Measurements from ENCODE around the gene STK17A. TPM values are rescaled to one million over a fixed set of nuclear protein-coding genes. Genes with fewer than 3 reads are reported as not detected.

Gene STK17A
- polyA plus RNA-seq, 1 donor, result 18.5 TPM

DNA sequence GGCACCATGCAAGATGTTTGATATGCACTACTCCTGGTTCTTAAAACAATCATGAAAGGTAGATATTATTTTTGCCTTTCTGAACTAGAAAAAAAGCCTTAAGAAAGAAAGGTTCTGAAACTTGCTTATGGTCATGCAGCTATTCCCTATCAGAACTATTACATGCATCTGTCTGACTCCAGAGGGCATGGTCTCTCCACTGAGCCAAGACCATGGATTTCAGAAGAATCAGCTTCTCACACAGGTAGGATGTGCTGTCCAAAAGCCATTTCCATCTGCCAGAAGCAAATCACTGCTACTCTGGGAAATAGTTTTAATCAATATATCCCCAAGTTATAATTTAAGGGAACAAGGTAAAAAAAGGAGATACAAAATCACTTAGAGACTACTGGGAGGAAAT, 69.5 kb downstream of the STK17A start:
- Histone ChIP-seq H3K27me3 (ENCODE audit: control insufficient read depth, insufficient read depth, low read length) (no peaks in the 10 kb centered on the region), H3K27ac (ENCODE audit: low read length) (no peak overlapping the region), H3K4me3 (ENCODE audit: low read length) (no peak overlapping the region), H3K9me3 (ENCODE audit: control insufficient read depth, low read depth, low read length) (no peaks in the 10 kb centered on the region), H3K4me1 (ENCODE audit: control insufficient read depth, insufficient read depth, low read length) (peaks cover 4% of the 10 kb centered on the region), H3K36me3 (ENCODE audit: control insufficient read depth, insufficient read depth, low read length) (peaks cover 17% of the 10 kb centered on the region)
- DNase-seq, result no peak

GRCh38 chr7:43653466-43653865, 70.6 kb downstream of the STK17A start:
- peaks cover 11% of the 10 kb centered on the region for H3K36me3 ChIP-seq (ENCODE audit: control insufficient read depth, insufficient read depth, low read length)
- no peak overlapping the region for H3K4me3 ChIP-seq (ENCODE audit: low read length)
- H3K4me1 ChIP-seq (ENCODE audit: control insufficient read depth, insufficient read depth, low read length), result no peaks in the 10 kb centered on the region
- DNase-seq, result no peak
- WGBS (ENCODE audit: insufficient coverage, low lambda C conversion rate), result 100% methylated on average over 1 of the region's 4 CpGs
- H3K9me3 ChIP-seq (ENCODE audit: control insufficient read depth, low read depth, low read length), result no peaks in the 10 kb centered on the region
- no peaks in the 10 kb centered on the region for H3K27me3 ChIP-seq (ENCODE audit: control insufficient read depth, insufficient read depth, low read length)
- no peak overlapping the region for H3K27ac ChIP-seq (ENCODE audit: low read length)

- WGBS (ENCODE audit: insufficient coverage, low lambda C conversion rate), result 100% methylated on average over 2 of the region's 4 CpGs
- Histone ChIP-seq H3K36me3 (ENCODE audit: control insufficient read depth, insufficient read depth, low read length) (peaks cover 11% of the 10 kb centered on the region), H3K27me3 (ENCODE audit: control insufficient read depth, insufficient read depth, low read length) (no peaks in the 10 kb centered on the region), H3K4me1 (ENCODE audit: control insufficient read depth, insufficient read depth, low read length) (no peaks in the 10 kb centered on the region), H3K9me3 (ENCODE audit: control insufficient read depth, low read depth, low read length) (no peaks in the 10 kb centered on the region), H3K27ac (ENCODE audit: low read length) (no peak overlapping the region), H3K4me3 (ENCODE audit: low read length) (no peak overlapping the region)
- no peak for DNase-seq
Measured at GRCh38 chr7:43653891-43654504, 71.1 kb downstream of the STK17A start.

DNA sequence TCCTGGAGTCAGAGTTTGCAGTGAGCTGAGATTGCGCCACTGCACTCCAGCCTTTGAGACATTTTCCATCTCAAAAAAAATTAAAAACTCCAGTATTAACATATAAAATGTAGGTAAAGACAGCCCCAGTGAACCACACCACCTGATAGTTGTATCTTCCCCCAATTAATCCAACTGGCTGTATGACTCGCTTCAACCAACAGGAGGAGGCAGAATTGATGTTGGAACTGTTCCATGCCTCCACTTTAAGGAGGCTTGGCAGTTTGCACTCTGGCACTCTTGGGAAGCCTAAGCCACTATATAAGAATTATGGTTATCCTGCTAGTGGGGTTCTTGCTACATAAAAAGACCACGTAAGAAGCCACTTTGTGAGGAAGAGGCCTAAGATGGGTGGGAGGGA, 72.7 kb downstream of the STK17A start:
- H3K4me3 ChIP-seq (ENCODE audit: low read length), result no peak overlapping the region
- H3K27me3 ChIP-seq (ENCODE audit: control insufficient read depth, insufficient read depth, low read length), result no peaks in the 10 kb centered on the region
- no peak for DNase-seq
- H3K27ac ChIP-seq (ENCODE audit: low read length), result no peak overlapping the region
- H3K36me3 ChIP-seq (ENCODE audit: control insufficient read depth, insufficient read depth, low read length), result peaks cover 6% of the 10 kb centered on the region
- no peaks in the 10 kb centered on the region for H3K9me3 ChIP-seq (ENCODE audit: control insufficient read depth, low read depth, low read length)
- WGBS (ENCODE audit: insufficient coverage, low lambda C conversion rate), result no CpG with 5 or more reads among the region's 3 CpGs
- no peaks in the 10 kb centered on the region for H3K4me1 ChIP-seq (ENCODE audit: control insufficient read depth, insufficient read depth, low read length)

DNA sequence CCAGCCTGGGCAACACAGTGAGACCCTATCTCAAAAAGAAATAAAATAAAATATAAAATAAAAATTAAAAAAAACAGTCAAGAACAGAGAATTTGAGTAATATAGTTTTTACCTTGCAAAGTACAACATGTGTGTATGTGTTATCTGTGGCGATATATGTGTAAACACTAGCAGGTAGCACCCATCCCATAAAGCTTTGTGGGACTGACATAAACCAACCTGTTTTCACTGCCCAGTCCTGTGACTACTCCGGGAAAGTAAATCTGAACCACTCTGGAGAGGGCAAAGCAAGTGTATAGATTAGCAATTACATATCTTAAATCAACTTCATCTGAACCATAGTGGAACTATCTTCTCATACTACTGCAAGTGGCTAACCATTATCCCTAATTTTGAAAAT, 74.1 kb downstream of the STK17A start:
- Histone ChIP-seq H3K27ac (ENCODE audit: low read length) (no peak overlapping the region), H3K4me3 (ENCODE audit: low read length) (no peak overlapping the region), H3K4me1 (ENCODE audit: control insufficient read depth, insufficient read depth, low read length) (no peaks in the 10 kb centered on the region), H3K27me3 (ENCODE audit: control insufficient read depth, insufficient read depth, low read length) (no peaks in the 10 kb centered on the region), H3K9me3 (ENCODE audit: control insufficient read depth, low read depth, low read length) (no peaks in the 10 kb centered on the region), H3K36me3 (ENCODE audit: control insufficient read depth, insufficient read depth, low read length) (peaks cover 4% of the 10 kb centered on the region)
- no CpG with 5 or more reads among the region's 2 CpGs for WGBS (ENCODE audit: insufficient coverage, low lambda C conversion rate)
- DNase-seq, result no peak

- H3K36me3 ChIP-seq (ENCODE audit: control insufficient read depth, insufficient read depth, low read length), result peaks cover 4% of the 10 kb centered on the region
- no peak for DNase-seq
- no peaks in the 10 kb centered on the region for H3K27me3 ChIP-seq (ENCODE audit: control insufficient read depth, insufficient read depth, low read length)
- no peak overlapping the region for H3K4me3 ChIP-seq (ENCODE audit: low read length)
- H3K4me1 ChIP-seq (ENCODE audit: control insufficient read depth, insufficient read depth, low read length), result no peaks in the 10 kb centered on the region
- H3K27ac ChIP-seq (ENCODE audit: low read length), result no peak overlapping the region
- no peaks in the 10 kb centered on the region for H3K9me3 ChIP-seq (ENCODE audit: control insufficient read depth, low read depth, low read length)
- 100% methylated on average over 2 of the region's 7 CpGs for WGBS (ENCODE audit: insufficient coverage, low lambda C conversion rate)
Measured at GRCh38 chr7:43658718-43659548, 76.0 kb downstream of the STK17A start.

- Histone ChIP-seq H3K36me3 (ENCODE audit: control insufficient read depth, insufficient read depth, low read length) (peaks cover 4% of the 10 kb centered on the region), H3K27ac (ENCODE audit: low read length) (no peak overlapping the region), H3K27me3 (ENCODE audit: control insufficient read depth, insufficient read depth, low read length) (no peaks in the 10 kb centered on the region), H3K4me3 (ENCODE audit: low read length) (no peak overlapping the region), H3K9me3 (ENCODE audit: control insufficient read depth, low read depth, low read length) (no peaks in the 10 kb centered on the region), H3K4me1 (ENCODE audit: control insufficient read depth, insufficient read depth, low read length) (no peaks in the 10 kb centered on the region)
- no peak for DNase-seq
Measured at GRCh38 chr7:43659549-43659896, 76.6 kb downstream of the STK17A start.

GRCh38 chr7:43660141-43660540, 77.2 kb downstream of the STK17A start:
- Histone ChIP-seq H3K4me3 (ENCODE audit: low read length) (no peak overlapping the region), H3K27ac (ENCODE audit: low read length) (no peak overlapping the region), H3K9me3 (ENCODE audit: control insufficient read depth, low read depth, low read length) (no peaks in the 10 kb centered on the region), H3K27me3 (ENCODE audit: control insufficient read depth, insufficient read depth, low read length) (no peaks in the 10 kb centered on the region), H3K4me1 (ENCODE audit: control insufficient read depth, insufficient read depth, low read length) (no peaks in the 10 kb centered on the region), H3K36me3 (ENCODE audit: control insufficient read depth, insufficient read depth, low read length) (peaks cover 4% of the 10 kb centered on the region)
- no CpG with 5 or more reads among the region's 2 CpGs for WGBS (ENCODE audit: insufficient coverage, low lambda C conversion rate)
- no peak for DNase-seq

DNA sequence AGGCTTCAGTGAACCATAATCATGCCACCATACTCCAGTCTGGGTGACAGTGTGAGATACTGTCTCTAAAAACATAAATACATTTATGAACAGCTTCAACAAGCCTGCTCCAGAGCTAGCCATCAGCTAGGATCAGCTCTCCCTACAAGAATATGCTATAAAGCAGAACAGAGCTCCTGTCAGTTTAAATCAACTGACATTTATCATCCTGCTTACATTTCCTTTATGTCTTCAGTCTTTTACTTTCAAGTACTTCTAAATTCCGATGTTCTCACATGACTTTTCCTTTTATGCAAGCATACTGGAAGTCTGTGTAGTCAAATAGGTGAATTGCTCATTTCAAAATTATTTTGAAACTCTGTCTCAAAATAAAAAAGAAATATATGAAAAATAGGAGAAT, 81.8 kb downstream of the STK17A start:
- Histone ChIP-seq H3K36me3 (ENCODE audit: control insufficient read depth, insufficient read depth, low read length) (no peaks in the 10 kb centered on the region), H3K4me1 (ENCODE audit: control insufficient read depth, insufficient read depth, low read length) (no peaks in the 10 kb centered on the region), H3K27ac (ENCODE audit: low read length) (no peak overlapping the region), H3K4me3 (ENCODE audit: low read length) (no peak overlapping the region), H3K9me3 (ENCODE audit: control insufficient read depth, low read depth, low read length) (no peaks in the 10 kb centered on the region), H3K27me3 (ENCODE audit: control insufficient read depth, insufficient read depth, low read length) (no peaks in the 10 kb centered on the region)
- WGBS (ENCODE audit: insufficient coverage, low lambda C conversion rate), result 78% methylated on average over 1 of the region's 1 CpG
- DNase-seq, result no peak

- Histone ChIP-seq H3K36me3 (ENCODE audit: control insufficient read depth, insufficient read depth, low read length) (no peaks in the 10 kb centered on the region), H3K4me3 (ENCODE audit: low read length) (no peak overlapping the region), H3K9me3 (ENCODE audit: control insufficient read depth, low read depth, low read length) (no peaks in the 10 kb centered on the region), H3K4me1 (ENCODE audit: control insufficient read depth, insufficient read depth, low read length) (no peaks in the 10 kb centered on the region), H3K27ac (ENCODE audit: low read length) (no peak overlapping the region), H3K27me3 (ENCODE audit: control insufficient read depth, insufficient read depth, low read length) (no peaks in the 10 kb centered on the region)
- no peak for DNase-seq
Measured at GRCh38 chr7:43666938-43667337, 84.0 kb downstream of the STK17A start.

- no peaks in the 10 kb centered on the region for H3K36me3 ChIP-seq (ENCODE audit: control insufficient read depth, insufficient read depth, low read length)
- no CpG with 5 or more reads among the region's 1 CpG for WGBS (ENCODE audit: insufficient coverage, low lambda C conversion rate)
- H3K9me3 ChIP-seq (ENCODE audit: control insufficient read depth, low read depth, low read length), result no peaks in the 10 kb centered on the region
- no peak overlapping the region for H3K4me3 ChIP-seq (ENCODE audit: low read length)
- H3K27me3 ChIP-seq (ENCODE audit: control insufficient read depth, insufficient read depth, low read length), result no peaks in the 10 kb centered on the region
- H3K27ac ChIP-seq (ENCODE audit: low read length), result no peak overlapping the region
- H3K4me1 ChIP-seq (ENCODE audit: control insufficient read depth, insufficient read depth, low read length), result no peaks in the 10 kb centered on the region
- DNase-seq, result no peak
Measured at GRCh38 chr7:43668035-43668434, 85.1 kb downstream of the STK17A start.

Data from large intestine (tissue), 3 donors.